GM18870 (cell line): ENCODE results near the gene UVRAG.

ENCODE experiments used
- ATAC-seq: cut with Tn5 transposase; IDR thresholded peaks from one replicate; pipeline ENCODE4 v1.9.1; 2021; ENCODE audit warnings: moderate library complexity; ENCODE audit not compliant: unreplicated experiment

UVRAG gene

DNA sequence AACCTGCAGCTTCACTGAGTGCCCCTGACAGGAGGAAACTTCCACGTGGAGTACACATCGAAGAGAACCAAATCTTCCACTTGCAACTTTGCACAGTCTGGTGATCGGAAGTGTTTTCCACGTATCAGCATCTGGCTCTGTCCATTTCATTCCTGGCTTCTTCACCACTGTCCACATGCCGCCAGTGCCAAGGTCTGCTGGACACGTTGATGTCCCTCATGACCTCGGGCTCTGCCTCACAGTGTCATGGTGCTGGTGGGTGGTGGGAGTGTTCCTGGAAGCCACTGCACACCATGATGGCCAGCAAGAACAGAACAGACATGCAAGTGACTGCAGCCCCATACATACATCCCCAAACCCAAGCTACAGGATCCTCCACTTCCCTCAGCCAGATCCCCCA lies 342.9 kb downstream of the UVRAG start:
- no peak for ATAC-seq

- no peak for ATAC-seq
Measured at GRCh38 chr11:76158394-76159302, 343.6 kb downstream of the UVRAG start.

DNA sequence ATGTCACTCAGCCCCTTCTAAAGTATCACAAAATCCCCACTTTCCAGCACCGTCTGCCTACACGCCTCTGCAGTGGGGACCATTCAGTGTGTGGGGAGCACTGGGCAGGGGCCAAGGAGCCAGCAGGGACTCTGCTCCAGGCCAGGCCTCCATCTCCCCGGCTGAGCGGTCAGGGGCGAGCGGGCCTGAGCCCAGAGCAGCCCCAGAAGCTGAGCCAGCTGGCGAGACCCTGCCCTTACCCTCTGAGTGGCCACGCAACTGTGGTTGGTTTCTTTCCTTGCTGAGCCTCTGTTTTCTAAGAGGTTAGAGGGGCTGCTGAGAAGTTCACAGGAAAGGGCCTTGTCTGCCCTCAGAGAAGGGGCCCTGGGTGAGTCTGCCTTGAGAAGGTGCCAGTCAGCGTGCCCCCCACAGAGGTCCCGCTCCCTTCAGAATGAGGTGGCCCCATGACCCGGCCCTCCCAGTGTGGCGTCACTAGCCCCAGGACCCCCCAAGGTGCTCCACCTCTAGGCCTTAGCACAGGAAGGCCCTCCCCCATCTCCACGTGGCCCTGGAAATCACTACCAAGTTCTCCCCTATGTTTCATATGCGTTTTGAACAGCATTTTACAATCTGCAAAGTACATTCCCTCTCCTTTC lies 344.4 kb downstream of the UVRAG start:
- no peak for ATAC-seq

GRCh38 chr11:76159983-76160661 lies 345.1 kb downstream of the UVRAG start:
- ATAC-seq, result no peak

DNA sequence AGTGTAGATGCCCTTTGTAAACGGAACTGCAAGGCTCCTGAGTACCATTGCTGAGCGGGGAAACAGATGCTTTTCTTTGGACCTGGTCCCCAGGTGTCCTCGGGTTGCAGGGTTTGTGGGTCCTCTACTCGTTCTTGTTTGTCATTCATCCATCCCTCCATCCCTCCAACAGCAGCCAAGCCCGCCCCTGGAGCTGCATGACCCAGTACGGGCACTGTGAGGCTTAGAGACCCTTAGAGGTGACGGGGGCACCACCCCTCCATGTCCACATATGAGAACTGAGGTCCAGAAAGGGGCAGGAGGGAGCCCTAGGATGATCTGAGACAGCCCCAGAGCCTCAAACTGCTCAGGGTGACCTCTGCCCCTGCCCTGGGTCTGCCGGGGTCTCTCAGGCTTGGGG lies 345.8 kb downstream of the UVRAG start:
- ATAC-seq, result no peak

- ATAC-seq, result no peak
Measured at GRCh38 chr11:76161261-76161961, 346.4 kb downstream of the UVRAG start.

DNA sequence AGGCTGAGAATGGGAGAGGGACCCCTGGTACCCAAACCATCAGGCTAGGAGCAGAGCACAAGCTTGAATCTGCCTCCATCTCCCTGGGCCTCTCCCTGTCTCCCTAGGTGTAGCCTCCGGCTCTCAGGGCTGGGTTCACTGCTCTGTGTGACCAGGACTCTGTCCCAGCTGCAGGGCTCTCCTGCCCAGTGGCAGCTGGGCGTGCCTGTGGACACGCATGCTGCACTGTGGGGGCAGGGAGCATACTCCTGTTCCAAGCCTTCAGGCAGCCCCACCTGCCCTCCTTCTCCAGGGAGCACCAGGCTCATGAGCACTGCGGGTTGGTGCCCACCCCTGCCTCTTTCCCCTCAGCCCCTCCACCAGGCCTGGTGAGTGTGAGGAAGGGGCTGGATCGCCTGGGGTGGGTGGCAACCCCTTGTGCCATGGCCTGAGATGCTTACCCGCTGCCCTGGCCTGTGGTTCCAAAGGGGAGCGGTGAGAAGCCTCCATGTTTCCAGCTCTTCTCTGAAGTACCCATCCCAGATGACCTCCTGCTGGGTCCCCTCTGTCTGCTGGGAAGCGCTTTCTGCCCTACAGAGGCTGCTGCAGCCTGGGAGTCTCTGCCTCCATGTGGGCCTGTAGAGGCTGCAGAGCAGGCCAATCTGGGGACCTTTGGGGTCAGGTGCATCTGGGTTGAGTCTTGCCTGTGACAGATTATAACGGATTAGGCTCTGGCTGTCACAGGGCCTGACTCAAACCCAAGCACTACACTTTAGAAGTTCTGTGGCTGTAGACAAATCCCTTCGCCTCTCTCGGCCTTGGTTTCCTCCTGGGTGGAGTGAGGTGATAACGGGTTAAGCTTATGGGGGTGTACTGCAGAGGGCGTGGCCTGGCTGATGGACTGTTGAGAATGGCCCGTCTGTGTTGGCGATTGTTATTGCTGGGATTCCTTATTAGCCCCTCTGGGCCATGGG lies 347.6 kb downstream of the UVRAG start:
- no peak for ATAC-seq

DNA sequence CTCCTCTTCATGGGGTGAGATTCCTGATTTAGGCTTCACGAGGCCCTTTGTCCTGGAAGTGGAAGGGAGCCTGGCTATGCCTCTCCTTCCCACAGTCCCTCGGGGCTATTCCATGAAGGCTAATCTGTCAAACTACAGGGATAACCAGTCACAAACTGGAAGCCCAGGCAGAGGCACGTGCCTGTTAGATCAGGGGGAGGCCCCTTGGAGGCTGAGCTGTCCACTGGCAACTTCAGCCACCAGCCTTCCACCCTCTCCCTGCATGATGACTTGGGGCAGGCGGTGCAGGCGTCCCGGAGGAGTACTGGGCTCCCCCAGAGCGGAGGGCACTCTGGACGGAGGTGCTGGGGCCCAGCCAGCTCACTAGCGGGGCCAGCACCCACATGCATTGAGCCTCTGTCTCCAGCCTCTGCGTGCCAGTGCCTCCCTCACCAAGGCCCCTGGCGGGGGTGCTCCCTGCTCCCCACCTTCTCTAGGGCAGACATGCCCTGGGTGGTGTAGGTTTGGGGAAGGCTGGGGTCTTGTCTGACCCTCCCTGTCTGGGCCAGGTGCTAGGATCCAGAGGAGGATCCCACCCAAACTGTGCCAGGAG lies 348.4 kb downstream of the UVRAG start:
- no peak for ATAC-seq

DNA sequence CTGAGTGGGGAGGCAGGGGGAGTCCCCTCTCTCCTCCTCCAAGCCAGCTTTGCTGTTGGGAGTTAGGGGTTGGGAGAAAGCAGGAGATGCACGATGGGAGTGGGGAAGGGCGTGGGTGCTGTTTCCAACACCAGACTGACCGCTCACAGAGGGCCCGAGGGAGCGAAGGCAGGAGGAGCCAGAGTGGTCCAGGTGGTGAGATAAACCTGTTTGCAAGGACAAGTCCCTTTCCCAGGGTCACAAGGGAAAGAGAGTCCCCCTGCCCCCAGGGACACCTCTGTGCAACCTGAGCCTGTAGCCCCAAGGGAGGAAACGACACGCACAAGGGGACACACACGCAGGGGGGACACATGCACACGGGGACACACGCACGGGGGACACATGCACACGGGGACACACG lies 349.1 kb downstream of the UVRAG start:
- no peak for ATAC-seq

- ATAC-seq, result no peak
Measured at GRCh38 chr11:76164861-76165751, 350.1 kb downstream of the UVRAG start.

DNA sequence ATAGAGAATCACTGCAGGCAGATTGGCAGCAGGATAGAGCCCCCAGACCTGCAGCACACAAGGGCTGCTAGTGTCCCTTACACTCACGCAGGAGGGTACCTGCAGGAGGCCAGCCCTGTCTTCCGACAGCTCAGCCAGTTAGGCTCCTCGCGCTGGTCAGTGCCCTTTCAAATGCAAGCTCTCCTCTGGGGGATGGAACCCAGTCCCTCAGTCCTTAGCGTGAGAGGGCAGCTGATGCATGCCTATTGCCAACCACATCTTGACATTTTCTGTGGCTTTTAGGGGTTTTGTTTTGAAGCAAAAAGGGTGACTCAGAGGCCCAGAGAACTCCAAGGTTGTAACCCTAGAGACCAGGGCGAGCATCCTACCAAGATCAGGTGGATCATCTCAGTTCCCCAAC lies 351.3 kb downstream of the UVRAG start:
- ATAC-seq, result no peak

GRCh38 chr11:76167590-76167989 lies 352.6 kb downstream of the UVRAG start:
- no peak for ATAC-seq

DNA sequence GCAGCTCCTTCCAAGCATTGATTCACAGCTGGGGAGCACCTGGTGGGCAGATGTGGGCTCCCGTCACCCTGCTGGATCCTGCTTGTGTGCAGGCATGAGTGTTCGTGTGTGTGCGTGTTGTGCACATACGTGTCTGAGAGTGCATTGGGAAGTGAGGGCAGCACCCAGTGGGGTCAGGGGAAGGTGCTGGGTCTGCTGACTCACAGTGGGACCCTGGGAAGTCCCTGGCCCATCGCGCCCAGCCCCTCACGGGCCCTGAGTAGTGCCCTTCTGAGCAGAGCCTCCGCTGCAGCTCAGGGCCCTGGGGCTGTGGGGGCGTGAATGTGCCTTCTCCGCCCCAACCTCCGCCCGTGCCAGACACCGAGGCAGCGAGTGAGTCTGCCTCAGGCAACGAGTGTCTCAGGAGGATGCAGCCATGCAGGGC lies 354.5 kb downstream of the UVRAG start:
- ATAC-seq, result no peak

- ATAC-seq, result no peak
Measured at GRCh38 chr11:76170468-76170867, 355.5 kb downstream of the UVRAG start.

- ATAC-seq, result no peak
Measured at GRCh38 chr11:76172583-76172982, 357.6 kb downstream of the UVRAG start.

DNA sequence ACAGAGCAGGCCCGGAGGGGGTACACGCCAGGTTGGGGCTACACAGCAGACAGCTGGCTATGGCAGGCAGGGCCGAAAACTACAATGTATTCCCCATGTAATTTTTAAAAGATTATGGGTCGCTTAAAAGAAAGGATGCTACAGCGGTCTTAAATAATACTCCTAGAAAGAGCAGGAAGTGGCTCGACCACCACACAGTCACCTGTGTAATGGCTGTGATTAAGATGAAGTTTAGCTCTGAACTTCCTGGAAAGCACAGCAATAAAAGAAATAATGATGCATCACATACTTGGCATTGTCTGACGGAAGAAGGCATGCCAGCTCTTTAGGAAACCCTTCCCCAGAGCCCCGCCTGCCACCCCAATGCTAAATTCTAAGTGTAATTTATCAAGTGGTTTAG lies 358.7 kb downstream of the UVRAG start:
- ATAC-seq, result no peak

- no peak for ATAC-seq
Measured at GRCh38 chr11:76174330-76174729, 359.3 kb downstream of the UVRAG start.

DNA sequence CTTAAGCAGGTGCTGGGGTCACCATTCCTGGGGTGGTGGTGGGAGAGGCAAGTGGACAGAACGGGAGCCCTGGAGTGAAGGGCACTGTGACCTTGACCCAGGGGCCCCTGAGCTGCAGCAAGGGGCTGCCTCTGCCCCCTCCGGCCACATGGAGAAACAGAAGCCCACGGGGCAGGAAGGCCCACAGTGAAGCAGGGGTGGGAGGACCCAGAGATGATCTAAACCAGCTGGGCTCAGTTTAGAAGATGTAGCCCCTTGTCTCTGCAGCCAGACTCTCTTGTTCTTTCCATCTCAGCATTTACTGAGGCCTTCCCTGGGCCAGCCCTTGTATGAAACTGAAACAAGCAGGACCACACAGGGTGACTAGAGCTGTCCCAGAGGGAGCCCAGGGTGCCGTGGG lies 360.8 kb downstream of the UVRAG start:
- ATAC-seq, result no peak

GRCh38 chr11:76176463-76176862 lies 361.5 kb downstream of the UVRAG start:
- no peak for ATAC-seq
